WTC11 (cell line): ENCODE data around the gene PFKP. TPM values are rescaled to one million over a fixed set of nuclear protein-coding genes. Genes with fewer than 3 reads are reported as not detected.

Experiments used
- ATAC-seq: fragments of 200-7000 bp; cut with Tn5 transposase; 2 replicates; pipeline ENCODE4 v1.10.0; 2021; ENCODE audit warnings: mild to moderate bottlenecking, moderate library complexity
- CTCF ChIA-PET: fragments of 300-600 bp; sonication (Branson Sonifier 250); formaldehyde crosslinking; loops from one replicate; lab custom pipeline; 2021; ENCODE audit warnings: antibody characterized with exemption; lab: Charles Lee
- POLR2A ChIA-PET: fragments of 350-600 bp; sonication (Branson Sonifier 250); formaldehyde crosslinking; loops from one replicate; lab custom pipeline; 2021; ENCODE audit warnings: antibody characterized with exemption; lab: Charles Lee
- DNase-seq: peaks from one replicate; pipeline ENCODE4 v3.0.0; 2021; ENCODE audit warnings: low spot score
- H3K27ac Mint-ChIP-seq: 2 replicates; pipeline ENCODE4 v1.8.0; 2021; ENCODE audit warnings: mixed read lengths
- H3K27me3 Mint-ChIP-seq: 2 replicates; pipeline ENCODE4 v1.8.0; 2021; ENCODE audit warnings: low read depth, mild to moderate bottlenecking, moderate library complexity, mixed read lengths
- H3K36me3 Mint-ChIP-seq: 2 replicates; pipeline ENCODE4 v1.8.0; 2021; ENCODE audit warnings: mixed read lengths
- H3K4me1 Mint-ChIP-seq: 2 replicates; pipeline ENCODE4 v1.8.0; 2022; ENCODE audit warnings: mixed read lengths
- H3K4me3 Mint-ChIP-seq: 2 replicates; pipeline ENCODE4 v1.8.0; 2021; ENCODE audit warnings: mild to moderate bottlenecking, moderate library complexity, mixed read lengths
- H3K9me3 Mint-ChIP-seq: 2 replicates; pipeline ENCODE4 v1.8.0; 2021; ENCODE audit warnings: mixed read lengths
- ATF1 ChIP-seq: sonication (generic); formaldehyde crosslinking; IDR thresholded peaks from 2 replicates; pipeline ENCODE4 v1.8.1; 2023; ENCODE audit warnings: mild to moderate bottlenecking, moderate library complexity, missing genetic modification reagents
- ATF2 ChIP-seq: sonication (generic); formaldehyde crosslinking; IDR thresholded peaks from 2 replicates; pipeline ENCODE4 v1.8.1; 2022; ENCODE audit warnings: low read depth, missing genetic modification reagents, borderline replicate concordance
- ESRRA ChIP-seq: sonication (generic); formaldehyde crosslinking; IDR thresholded peaks from 2 replicates; pipeline ENCODE4 v1.8.1; 2022; ENCODE audit warnings: mild to moderate bottlenecking, missing genetic modification reagents, borderline replicate concordance
- ETV6 ChIP-seq: sonication (generic); formaldehyde crosslinking; IDR thresholded peaks from 2 replicates; pipeline ENCODE4 v1.8.1; 2022; ENCODE audit warnings: mild to moderate bottlenecking, missing genetic modification reagents
- GABPB1 ChIP-seq: sonication (generic); formaldehyde crosslinking; IDR thresholded peaks from 2 replicates; pipeline ENCODE4 v1.8.1; 2023; ENCODE audit warnings: mild to moderate bottlenecking, missing genetic modification reagents
- GRHL2 ChIP-seq: fragments of 250-450 bp; sonication (Bioruptor Pico); IDR thresholded peaks from 2 replicates; pipeline ENCODE4 v1.8.0; 2022; ENCODE audit warnings: mild to moderate bottlenecking, moderate library complexity; ENCODE audit not compliant: insufficient replicate concordance, severe bottlenecking
- IRF1 ChIP-seq: sonication (generic); formaldehyde crosslinking; IDR thresholded peaks from 2 replicates; pipeline ENCODE4 v1.8.0; 2023; ENCODE audit warnings: missing genetic modification reagents
- JAZF1 ChIP-seq: fragments of 250-450 bp; sonication (Bioruptor Pico); IDR thresholded peaks from 2 replicates; pipeline ENCODE4 v1.9.0; 2021; ENCODE audit warnings: moderate library complexity, mild to moderate bottlenecking, inconsistent platforms
- JUN ChIP-seq: sonication (generic); formaldehyde crosslinking; IDR thresholded peaks from 2 replicates; pipeline ENCODE4 v1.8.0; 2023; ENCODE audit warnings: mild to moderate bottlenecking, missing genetic modification reagents
- OVOL2 ChIP-seq: fragments of 250-450 bp; sonication (Bioruptor Pico); IDR thresholded peaks from 2 replicates; pipeline ENCODE4 v1.9.0; 2021; ENCODE audit warnings: mild to moderate bottlenecking, borderline replicate concordance
- PREB ChIP-seq: sonication (generic); formaldehyde crosslinking; IDR thresholded peaks from 2 replicates; pipeline ENCODE4 v1.8.1; 2022; ENCODE audit warnings: mild to moderate bottlenecking, missing genetic modification reagents, moderate library complexity, borderline replicate concordance
- SOX15 ChIP-seq: fragments of 250-450 bp; sonication (Bioruptor Pico); IDR thresholded peaks from 2 replicates; pipeline ENCODE4 v1.9.0; 2021; ENCODE audit warnings: mild to moderate bottlenecking
- SP1 ChIP-seq: sonication (generic); formaldehyde crosslinking; conservative IDR thresholded peaks from 2 replicates; pipeline ENCODE4 v1.8.1; 2022; ENCODE audit warnings: missing genetic modification reagents
- STAT6 ChIP-seq: sonication (generic); formaldehyde crosslinking; conservative IDR thresholded peaks from 2 replicates; pipeline ENCODE4 v1.8.1; 2023; ENCODE audit warnings: mild to moderate bottlenecking, low read depth, missing genetic modification reagents, moderate library complexity
- TP53 ChIP-seq: sonication (generic); formaldehyde crosslinking; IDR thresholded peaks from 2 replicates; pipeline ENCODE4 v1.8.1; 2023; ENCODE audit warnings: mild to moderate bottlenecking, missing genetic modification reagents
- ZNF121 ChIP-seq: sonication (generic); formaldehyde crosslinking; IDR thresholded peaks from 2 replicates; pipeline ENCODE4 v1.8.0; 2023; ENCODE audit warnings: missing genetic modification reagents
- total RNA-seq: library from RNA; stranded (reverse); gene quantifications from 3 replicates; pipeline ENCODE4 v1.2.3, GENCODE V29; 2021
- TF ChIP-seq, protein P1 (sequence below): sonication (generic); formaldehyde crosslinking; IDR thresholded peaks from 2 replicates; pipeline ENCODE4 v1.8.1; 2023; ENCODE audit warnings: mild to moderate bottlenecking, missing genetic modification reagents
- TF ChIP-seq, protein P2 (sequence below): fragments of 250-450 bp; sonication (Bioruptor Pico); IDR thresholded peaks from 2 replicates; pipeline ENCODE4 v2.1.2; 2022; ENCODE audit warnings: mild to moderate bottlenecking, moderate library complexity

Gene PFKP
- total RNA-seq, 1 experiment from 2014 or later, result 127 TPM

DNA sequence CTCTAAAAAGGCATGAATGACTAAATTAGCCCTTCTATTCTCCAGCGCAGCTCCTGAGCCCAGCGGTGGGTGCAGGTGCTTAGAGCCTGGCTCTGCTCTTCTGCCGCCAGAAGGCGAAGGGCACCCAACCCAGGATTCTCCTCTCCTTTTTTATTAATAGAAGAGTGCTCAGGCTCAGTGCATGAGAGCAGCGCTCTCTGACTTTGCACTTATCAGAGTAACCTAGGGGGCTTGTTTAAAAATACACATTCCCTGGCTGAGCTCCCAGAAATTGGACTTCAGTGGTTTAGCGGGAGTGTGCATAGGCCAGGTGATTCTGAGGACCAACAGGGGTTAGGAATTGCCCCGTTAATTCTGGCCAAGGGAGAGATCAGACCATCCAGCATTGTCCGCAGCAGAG lies 1.7 kb upstream of the PFKP start (continued):
- no peak for TF ChIP-seq JUN
- no peak for TF ChIP-seq STAT6 (CRISPR knock-in tag)
- TF ChIP-seq OVOL2 (CRISPR knock-in tag), result no peak
- no peak for TF ChIP-seq TP53 (CRISPR knock-in tag)
- TF ChIP-seq, protein P1, sequence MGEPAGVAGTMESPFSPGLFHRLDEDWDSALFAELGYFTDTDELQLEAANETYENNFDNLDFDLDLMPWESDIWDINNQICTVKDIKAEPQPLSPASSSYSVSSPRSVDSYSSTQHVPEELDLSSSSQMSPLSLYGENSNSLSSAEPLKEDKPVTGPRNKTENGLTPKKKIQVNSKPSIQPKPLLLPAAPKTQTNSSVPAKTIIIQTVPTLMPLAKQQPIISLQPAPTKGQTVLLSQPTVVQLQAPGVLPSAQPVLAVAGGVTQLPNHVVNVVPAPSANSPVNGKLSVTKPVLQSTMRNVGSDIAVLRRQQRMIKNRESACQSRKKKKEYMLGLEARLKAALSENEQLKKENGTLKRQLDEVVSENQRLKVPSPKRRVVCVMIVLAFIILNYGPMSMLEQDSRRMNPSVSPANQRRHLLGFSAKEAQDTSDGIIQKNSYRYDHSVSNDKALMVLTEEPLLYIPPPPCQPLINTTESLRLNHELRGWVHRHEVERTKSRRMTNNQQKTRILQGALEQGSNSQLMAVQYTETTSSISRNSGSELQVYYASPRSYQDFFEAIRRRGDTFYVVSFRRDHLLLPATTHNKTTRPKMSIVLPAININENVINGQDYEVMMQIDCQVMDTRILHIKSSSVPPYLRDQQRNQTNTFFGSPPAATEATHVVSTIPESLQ, result no peak
- no peak for TF ChIP-seq SP1 (CRISPR knock-in tag)
- TF ChIP-seq SOX15 (CRISPR knock-in tag), result no peak

- Mint-ChIP-seq H3K9me3 (no peaks in the 10 kb centered on the region), H3K4me3 (peak overlapping the region; percentile 66), H3K27me3 (peaks cover 25% of the 10 kb centered on the region), H3K36me3 (peaks cover 19% of the 10 kb centered on the region), H3K4me1 (peaks cover 23% of the 10 kb centered on the region), H3K27ac (no peak overlapping the region)
- CTCF ChIA-PET, result no interaction called here
- ATAC-seq (peak; percentile 8; the same call in 1 of the 2 replicates), DNase-seq (no peak)
- POLR2A ChIA-PET, result interaction anchor here (1.1 kb wide), 1 partner anchor 21 kb away, joined by 3 read pairs; no protein-coding TSS in a partner anchor
- no peak for TF ChIP-seq PREB (CRISPR knock-in tag)
- no peak for TF ChIP-seq ATF2 (CRISPR knock-in tag)
- TF ChIP-seq ESRRA (CRISPR knock-in tag), result no peak
- TF ChIP-seq GABPB1, result no peak
- TF ChIP-seq ATF1 (CRISPR knock-in tag), result no peak
- no peak for TF ChIP-seq GRHL2 (CRISPR knock-in tag)
- no peak for TF ChIP-seq ZNF121 (CRISPR knock-in tag)
These were observed 831 bp upstream of the PFKP start for GRCh38 chr10:3066317-3067117.

- no peak for DNase-seq
- Mint-ChIP-seq H3K27me3 (peaks cover 25% of the 10 kb centered on the region), H3K9me3 (no peaks in the 10 kb centered on the region), H3K27ac (no peak overlapping the region), H3K36me3 (peaks cover 30% of the 10 kb centered on the region), H3K4me3 (peak overlapping the region; percentile 77), H3K4me1 (peaks cover 35% of the 10 kb centered on the region)
- CTCF ChIA-PET, result no interaction called here
- ATAC-seq, result peak; percentile 4; the same call in 1 of the 2 replicates
- POLR2A ChIA-PET, result interaction anchor here (1.3 kb wide), 1 partner anchor 105 kb away, joined by 3 read pairs; the partner anchor contains the start of gene PITRM1
- TF ChIP-seq, protein P2, sequence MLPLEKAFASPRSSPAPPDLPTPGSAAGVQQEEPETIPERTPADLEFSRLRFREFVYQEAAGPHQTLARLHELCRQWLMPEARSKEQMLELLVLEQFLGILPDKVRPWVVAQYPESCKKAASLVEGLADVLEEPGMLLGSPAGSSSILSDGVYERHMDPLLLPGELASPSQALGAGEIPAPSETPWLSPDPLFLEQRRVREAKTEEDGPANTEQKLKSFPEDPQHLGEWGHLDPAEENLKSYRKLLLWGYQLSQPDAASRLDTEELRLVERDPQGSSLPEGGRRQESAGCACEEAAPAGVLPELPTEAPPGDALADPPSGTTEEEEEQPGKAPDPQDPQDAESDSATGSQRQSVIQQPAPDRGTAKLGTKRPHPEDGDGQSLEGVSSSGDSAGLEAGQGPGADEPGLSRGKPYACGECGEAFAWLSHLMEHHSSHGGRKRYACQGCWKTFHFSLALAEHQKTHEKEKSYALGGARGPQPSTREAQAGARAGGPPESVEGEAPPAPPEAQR (CRISPR knock-in tag), result no peak
- TF ChIP-seq ETV6 (CRISPR knock-in tag) (0 out of 2 replicates have a peak, but pooled peaks have one; percentile 6), IRF1 (CRISPR knock-in tag) (no peak), JAZF1 (CRISPR knock-in tag) (no peak), ATF1 (CRISPR knock-in tag) (no peak)
These were observed 471 bp downstream of the PFKP start for GRCh38 chr10:3067859-3068179.
